NCI-H524 treated with DMSO at 0.1 percent for 48 hours (cell line): Measurements from ENCODE around the gene KRTAP5-9.
"Not testable (repeated sequence)": the region's sequence is repeated elsewhere in the genome, so short reads cannot be mapped to it uniquely, and the experiment has no call there.

Experiments used
- DNase-seq: peaks from one replicate; lab custom pipeline; 2025; lab: John Stamatoyannopoulos, UW

The KRTAP5-9 gene

DNA sequence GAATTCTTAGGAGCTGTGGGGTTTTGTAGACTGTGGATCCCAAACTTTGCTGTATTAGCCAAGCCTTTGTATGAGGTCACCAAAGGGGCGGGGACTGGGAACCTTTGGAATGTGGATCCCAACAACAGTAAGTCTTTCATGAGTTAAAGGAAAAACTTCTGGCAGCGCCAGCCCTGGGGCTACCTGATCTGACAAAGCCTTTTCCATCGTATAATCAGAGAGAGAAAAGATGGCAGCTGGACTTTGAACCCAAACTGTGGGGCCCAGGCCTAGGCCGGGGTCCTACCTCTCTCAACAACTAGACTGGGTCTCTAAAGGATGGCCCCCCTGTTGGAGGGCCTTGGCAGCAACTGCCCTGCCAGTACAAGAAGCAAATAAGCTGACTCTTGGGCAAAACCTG is 40.1 kb downstream of the KRTAP5-9 start:
- DNase-seq = not testable (repeated sequence)

DNA sequence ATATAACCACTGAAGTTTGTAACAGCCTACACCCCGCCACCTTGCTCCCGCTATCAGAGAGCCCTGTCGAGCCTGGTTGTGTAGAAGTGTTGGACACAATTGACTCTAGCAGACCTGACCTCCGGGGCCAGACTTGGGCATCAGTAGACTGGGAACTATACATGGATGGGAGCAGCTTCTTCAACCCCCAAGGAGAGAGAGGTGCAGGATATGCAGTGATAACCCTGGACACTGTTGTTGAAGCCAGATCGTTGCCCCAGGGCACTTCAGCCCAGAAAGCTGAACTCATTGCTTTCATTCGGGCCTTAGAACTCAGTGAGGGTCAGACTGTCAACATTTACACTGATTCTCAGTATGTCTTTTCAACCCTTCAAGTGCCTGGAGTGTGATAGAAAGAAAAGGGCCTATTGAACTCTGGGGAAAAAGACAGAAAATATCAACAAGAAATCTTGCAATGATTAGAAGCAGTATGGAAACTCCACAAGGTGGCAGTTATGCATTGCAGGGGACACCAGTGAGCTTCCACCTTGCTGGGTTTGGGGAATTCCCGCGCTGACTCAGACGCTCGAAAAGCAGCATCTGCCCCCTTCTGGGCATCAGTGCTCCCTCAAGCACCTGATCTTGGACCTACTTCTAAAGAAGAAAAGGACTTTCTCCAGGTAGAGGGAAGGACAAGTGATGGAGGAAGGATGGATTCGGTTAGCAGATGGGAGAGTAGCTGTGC is 40.8 kb downstream of the KRTAP5-9 start:
- DNase-seq = not testable (repeated sequence)

DNA sequence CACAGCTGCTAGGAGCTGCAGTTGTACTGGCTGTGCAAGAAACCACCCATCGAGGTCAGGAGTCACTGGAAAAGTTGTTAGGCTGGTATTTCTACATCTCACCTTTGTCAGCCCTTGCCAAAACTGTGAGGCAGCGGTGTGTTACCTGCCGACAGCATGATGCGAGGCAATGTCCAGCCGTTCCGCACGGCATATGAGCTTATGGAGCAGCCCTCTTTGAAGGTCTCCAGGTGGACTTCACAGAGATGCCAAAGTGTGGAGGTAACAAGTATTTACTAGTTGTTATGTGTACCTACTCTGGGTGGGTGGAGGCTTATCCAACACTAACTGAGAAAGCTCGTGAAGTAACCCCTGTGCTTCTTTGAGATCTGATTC is 41.3 kb downstream of the KRTAP5-9 start:
- not testable (repeated sequence) for DNase-seq
